A549 (cell line): Measurements from ENCODE around the gene ANTXR1. TPM values are rescaled to one million over a fixed set of nuclear protein-coding genes. Genes with fewer than 3 reads are reported as not detected.

Source experiments
- ATAC-seq, 2 experiments: fragments of 200-7000 bp in 1 of 2; fragments of >200 bp in 1 of 2; cut with Nextera tagmentation in 1 of 2; cut with Tn5 transposase in 1 of 2; 3 replicates each; pipeline versions ENCODE4 v1.8.0 to v1.9.1; 2018 to 2020; ENCODE audit warnings: mild to moderate bottlenecking in 1 of 2, moderate library complexity in 1 of 2
- CTCF ChIA-PET: fragments of 300-600 bp; sonication (Branson Sonifier 250); formaldehyde crosslinking; extraction: SDS; loops from one replicate; lab custom pipeline; 2021; ENCODE audit warnings: antibody characterized with exemption, inconsistent platforms; lab: Yijun Ruan, JAX
- POLR2A ChIA-PET: fragments of 350-600 bp; formaldehyde crosslinking; extraction: SDS; loops from one replicate; lab custom pipeline; 2021; ENCODE audit warnings: antibody characterized with exemption, inconsistent platforms; lab: Yijun Ruan, JAX
- DNase-seq, 2 experiments: peaks; one replicate each; pipeline versions ENCODE4 v3.0.0 to v3.0.0-alpha.2; 2011 to 2016; ENCODE audit warnings: low read depth in 1 of 2, low spot score in 1 of 2
- FAIRE-seq: peaks from 2 replicates; lab custom pipeline; 2011; peaks lifted over from hg19 to GRCh38; lab: Jason Lieb, UNC
- H3K27ac ChIP-seq, 2 experiments: fragments of >200 bp; sonication (Bioruptor Twin); formaldehyde crosslinking; 3 replicates each; pipeline ENCODE4 v1.5.1; 2016 to 2017
- H3K4me1 ChIP-seq: fragments of >200 bp; sonication (Bioruptor Twin); formaldehyde crosslinking; 3 replicates; pipeline ENCODE4 v1.6.1; 2016
- H3K4me2 ChIP-seq: fragments of >200 bp; sonication (Bioruptor Twin); formaldehyde crosslinking; 3 replicates; pipeline ENCODE4 v1.6.1; 2016
- H3K4me3 ChIP-seq: fragments of >200 bp; sonication (Bioruptor Twin); formaldehyde crosslinking; 3 replicates; pipeline ENCODE4 v1.5.1; 2016
- H3K9me3 ChIP-seq: fragments of >200 bp; sonication (Bioruptor Twin); formaldehyde crosslinking; 3 replicates; pipeline ENCODE4 v1.6.1; 2016
- BHLHE40 ChIP-seq: IDR thresholded peaks from 2 replicates; pipeline ENCODE4 v1.6.1; 2012; ENCODE audit warnings: low read depth, low read length, inconsistent platforms
- CBX2 ChIP-seq: fragments of 200-600 bp; sonication (generic); IDR thresholded peaks from 2 replicates; pipeline ENCODE4 v1.6.1; 2016; ENCODE audit warnings: low read depth, mild to moderate bottlenecking, borderline replicate concordance
- CBX8 ChIP-seq: fragments of 200-600 bp; sonication (generic); IDR thresholded peaks from 2 replicates; pipeline ENCODE4 v1.6.1; 2016
- CHD2 ChIP-seq: fragments of 150-350 bp; IDR thresholded peaks from 2 replicates; pipeline ENCODE4 v1.6.1; 2014; ENCODE audit warnings: low read length; ENCODE audit not compliant: partially characterized antibody
- EP300 ChIP-seq, 2 experiments: fragments of >200 bp; sonication (Bioruptor Twin); formaldehyde crosslinking; IDR thresholded peaks; 2 replicates in 1 of 2; 3 replicates in 1 of 2; pipeline ENCODE4 v1.6.1; 2016 to 2017
- GATA3 ChIP-seq: IDR thresholded peaks from 2 replicates; pipeline ENCODE4 v1.6.1; 2012; ENCODE audit warnings: borderline replicate concordance
- HDAC2 ChIP-seq: fragments of 200-600 bp; sonication (generic); IDR thresholded peaks from 2 replicates; pipeline ENCODE4 v1.6.1; 2016
- HOXA7 ChIP-seq: fragments of 250-450 bp; sonication (Bioruptor Pico); IDR thresholded peaks from 2 replicates; pipeline ENCODE4 v1.5.0; 2020; ENCODE audit warnings: mild to moderate bottlenecking, moderate library complexity
- HOXB13 ChIP-seq: fragments of 250-450 bp; sonication (Bioruptor Pico); IDR thresholded peaks from 2 replicates; pipeline ENCODE4 v1.5.0; 2020; ENCODE audit warnings: low read depth, mild to moderate bottlenecking, moderate library complexity
- JUN ChIP-seq, 2 experiments: fragments of >200 bp; sonication (Bioruptor Twin); formaldehyde crosslinking; IDR thresholded peaks; 2 replicates in 1 of 2; 3 replicates in 1 of 2; pipeline ENCODE4 v1.6.1; 2016 to 2017
- MAFK ChIP-seq: fragments of 450-650 bp; IDR thresholded peaks from 2 replicates; pipeline ENCODE4 v1.6.1; 2014; ENCODE audit not compliant: partially characterized antibody
- MYC ChIP-seq: IDR thresholded peaks from 2 replicates; pipeline ENCODE4 v1.6.1; 2012; ENCODE audit warnings: mild to moderate bottlenecking, inconsistent platforms, low read length, improper control_type of control experiment, borderline replicate concordance
- NFE2L2 ChIP-seq: fragments of 150-350 bp; conservative IDR thresholded peaks from 2 replicates; pipeline ENCODE4 v1.6.1; 2014; ENCODE audit warnings: low read length
- NPAS2 ChIP-seq: fragments of 250-450 bp; sonication (Bioruptor Pico); IDR thresholded peaks from 2 replicates; pipeline ENCODE4 v1.8.0; 2022; ENCODE audit warnings: mild to moderate bottlenecking, moderate library complexity, borderline replicate concordance
- SMC3 ChIP-seq: fragments of >200 bp; sonication (Bioruptor Twin); formaldehyde crosslinking; IDR thresholded peaks from 3 replicates; pipeline ENCODE4 v1.6.1; 2018; ENCODE audit warnings: inconsistent platforms
- SREBF2 ChIP-seq: fragments of 450-650 bp; IDR thresholded peaks from 2 replicates; pipeline ENCODE4 v1.6.1; 2014; ENCODE audit warnings: mild to moderate bottlenecking, moderate library complexity
- TFCP2L1 ChIP-seq: fragments of 250-450 bp; sonication (Bioruptor Pico); IDR thresholded peaks from 2 replicates; pipeline ENCODE4 v1.5.0; 2021; ENCODE audit warnings: mild to moderate bottlenecking
- TP53 ChIP-seq: fragments of 250-450 bp; sonication (Bioruptor Pico); IDR thresholded peaks from 2 replicates; pipeline ENCODE4 v1.5.0; 2021; ENCODE audit warnings: mild to moderate bottlenecking, moderate library complexity
- ZFP36 ChIP-seq: fragments of 450-650 bp; IDR thresholded peaks from 2 replicates; pipeline ENCODE4 v1.6.1; 2014; ENCODE audit warnings: borderline replicate concordance; ENCODE audit not compliant: partially characterized antibody
- ZSCAN20 ChIP-seq: fragments of 250-450 bp; sonication (Bioruptor Pico); IDR thresholded peaks from 2 replicates; pipeline ENCODE4 v1.8.0; 2022; ENCODE audit warnings: mild to moderate bottlenecking, moderate library complexity
- WGBS: methylation state at CpG from one replicate; pipeline ENCODE4 v1.1.6; 2017; ENCODE audit errors: missing lambda C conversion rate; 5-methylcytosine and 5-hydroxymethylcytosine counted together
- polyA plus RNA-seq, 4 experiments: library from polyadenylated mRNA; depleted of rRNA in 3 of 4; stranded (reverse); fragments of >200 nt; fragmentation: RNase III in 1 of 4; extraction: RNeasy Plus Mini Kit Qiagen cat#74134 plus additional on column Dnase treatment in 1 of 4; gene quantifications; 2 replicates in 3 of 4; 3 replicates in 1 of 4; pipeline ENCODE4 v1.2.3, GENCODE V29; 2011 to 2017
- TF ChIP-seq, protein P1 (sequence below): fragments of 150-350 bp; IDR thresholded peaks from 2 replicates; pipeline ENCODE4 v1.6.1; 2014; ENCODE audit warnings: low read depth, mild to moderate bottlenecking, low read length
- TF ChIP-seq, protein P2 (sequence below): fragments of 250-450 bp; sonication (Bioruptor Pico); IDR thresholded peaks from 2 replicates; pipeline ENCODE4 v1.5.0; 2021; ENCODE audit warnings: mild to moderate bottlenecking, moderate library complexity, borderline replicate concordance

ANTXR1 gene
- polyA plus RNA-seq, 2 of the 4 experiments (the other 2 are of a cell fraction) = 161 to 194 TPM

DNA sequence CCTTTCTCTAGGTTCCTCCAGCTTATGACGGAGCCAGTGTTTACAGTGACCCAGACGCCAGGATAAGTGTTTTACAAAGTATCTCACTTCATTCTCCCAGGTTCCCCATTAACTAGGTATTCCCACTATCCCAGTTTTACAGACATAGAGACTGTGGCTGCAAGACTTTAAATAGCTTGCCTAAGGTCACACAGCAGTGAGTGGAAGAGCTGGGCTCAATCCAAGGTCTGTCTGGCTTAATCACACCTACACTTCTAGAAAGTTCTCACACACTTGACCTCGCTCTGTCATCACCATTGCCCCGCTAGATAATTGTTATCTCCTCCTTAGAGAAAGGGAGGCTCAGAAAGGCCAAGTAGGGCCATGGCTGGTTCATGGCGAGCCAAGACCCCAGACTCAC lies 110.2 kb downstream of the ANTXR1 start:
- FAIRE-seq (no peak), DNase-seq (no peak), ATAC-seq (no peak)
- WGBS = 96% methylated on average over 5 of the region's 5 CpGs
- H3K4me3 ChIP-seq = no peak overlapping the region
- H3K4me2 ChIP-seq = no peak overlapping the region
- TF ChIP-seq HOXB13 (CRISPR knock-in tag) = no peak
- H3K4me1 ChIP-seq = no peaks in the 10 kb centered on the region
- H3K27ac ChIP-seq = no peak overlapping the region
- ChIA-PET POLR2A (no interaction called here), CTCF (interaction anchor here (0.8 to 5.0 kb wide), 3 partner anchors 19 to 184 kb away, joined by 3 to 21 read pairs (median 4); no protein-coding TSS in a partner anchor)
- no peaks in the 10 kb centered on the region for H3K9me3 ChIP-seq

DNA sequence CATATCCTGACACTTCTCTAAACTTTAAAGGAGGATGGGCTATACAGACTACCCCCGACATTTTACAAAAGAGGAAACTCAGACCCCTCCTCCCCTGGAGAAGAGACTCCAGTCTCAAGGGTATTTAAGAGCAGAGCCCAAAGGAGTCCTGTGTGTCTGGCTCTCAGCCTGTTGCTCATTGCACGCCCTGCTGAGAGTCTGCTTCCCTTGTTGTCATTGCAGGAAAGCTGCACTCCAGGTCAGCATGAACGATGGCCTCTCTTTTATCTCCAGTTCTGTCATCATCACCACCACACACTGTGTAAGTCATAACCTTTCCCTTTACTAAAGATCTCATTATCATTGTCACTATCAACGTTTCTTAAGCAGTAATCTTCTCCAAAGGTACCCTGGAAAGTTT lies 111.4 kb downstream of the ANTXR1 start:
- Histone ChIP-seq H3K4me2 (no peak overlapping the region), H3K9me3 (no peaks in the 10 kb centered on the region), H3K4me1 (no peaks in the 10 kb centered on the region), H3K27ac (no peak overlapping the region), H3K4me3 (no peak overlapping the region)
- DNase-seq = no peak
- FAIRE-seq = no peak
- ChIA-PET CTCF (interaction anchor here (1.6 to 5.0 kb wide), 2 partner anchors 29 to 183 kb away, joined by 3 to 21 read pairs; no protein-coding TSS in a partner anchor), POLR2A (no interaction called here)
- TF ChIP-seq JUN (IDR thresholded peaks at IDR 0.05) (no peak), CHD2 (no peak), CBX2 (no peak), TFCP2L1 (CRISPR knock-in tag) (no peak), GATA3 (no peak), HOXA7 (CRISPR knock-in tag) (no peak), ZSCAN20 (CRISPR knock-in tag) (no peak), HDAC2 (no peak), TP53 (no peak), ZFP36 (no peak), BHLHE40 (no peak), NFE2L2 (no peak), NPAS2 (CRISPR knock-in tag) (no peak), SMC3 (no peak), EP300 (IDR thresholded peaks at IDR 0.05) (no peak)
- TF ChIP-seq, protein P1, sequence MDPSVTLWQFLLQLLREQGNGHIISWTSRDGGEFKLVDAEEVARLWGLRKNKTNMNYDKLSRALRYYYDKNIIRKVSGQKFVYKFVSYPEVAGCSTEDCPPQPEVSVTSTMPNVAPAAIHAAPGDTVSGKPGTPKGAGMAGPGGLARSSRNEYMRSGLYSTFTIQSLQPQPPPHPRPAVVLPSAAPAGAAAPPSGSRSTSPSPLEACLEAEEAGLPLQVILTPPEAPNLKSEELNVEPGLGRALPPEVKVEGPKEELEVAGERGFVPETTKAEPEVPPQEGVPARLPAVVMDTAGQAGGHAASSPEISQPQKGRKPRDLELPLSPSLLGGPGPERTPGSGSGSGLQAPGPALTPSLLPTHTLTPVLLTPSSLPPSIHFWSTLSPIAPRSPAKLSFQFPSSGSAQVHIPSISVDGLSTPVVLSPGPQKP = no peak
- no peak for ATAC-seq
- 83% methylated on average over 4 of the region's 4 CpGs for WGBS

DNA sequence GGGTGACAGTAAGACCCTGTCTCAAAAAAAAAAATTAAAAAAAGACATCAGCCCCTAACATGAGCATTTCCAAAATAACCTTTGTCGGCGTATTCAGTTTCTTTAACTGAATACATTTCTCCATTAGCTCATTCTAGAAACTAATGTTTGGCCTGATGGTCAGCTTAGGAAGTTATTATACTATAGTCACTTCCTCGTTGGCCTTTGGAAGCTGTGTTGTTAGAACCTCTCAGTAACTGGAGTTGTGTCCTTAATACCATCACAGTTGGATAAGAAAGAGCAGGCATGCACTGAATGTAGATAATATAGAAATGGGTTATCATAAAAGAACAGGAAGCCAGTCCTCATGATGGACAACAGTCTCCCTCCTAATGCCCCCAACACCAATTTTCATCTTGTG lies 112.8 kb downstream of the ANTXR1 start:
- Histone ChIP-seq H3K4me3 (no peak overlapping the region), H3K4me2 (no peak overlapping the region), H3K27ac (no peak overlapping the region), H3K9me3 (no peaks in the 10 kb centered on the region), H3K4me1 (no peaks in the 10 kb centered on the region)
- 95% methylated on average over 3 of the region's 3 CpGs for WGBS
- ATAC-seq = no peak
- CTCF ChIA-PET = interaction anchor here (1.2 to 1.6 kb wide), 2 partner anchors 9 to 30 kb away, joined by 3 read pairs; no protein-coding TSS in a partner anchor
- no peak for FAIRE-seq
- POLR2A ChIA-PET = no interaction called here
- no peak for DNase-seq
- TF ChIP-seq, protein P2, sequence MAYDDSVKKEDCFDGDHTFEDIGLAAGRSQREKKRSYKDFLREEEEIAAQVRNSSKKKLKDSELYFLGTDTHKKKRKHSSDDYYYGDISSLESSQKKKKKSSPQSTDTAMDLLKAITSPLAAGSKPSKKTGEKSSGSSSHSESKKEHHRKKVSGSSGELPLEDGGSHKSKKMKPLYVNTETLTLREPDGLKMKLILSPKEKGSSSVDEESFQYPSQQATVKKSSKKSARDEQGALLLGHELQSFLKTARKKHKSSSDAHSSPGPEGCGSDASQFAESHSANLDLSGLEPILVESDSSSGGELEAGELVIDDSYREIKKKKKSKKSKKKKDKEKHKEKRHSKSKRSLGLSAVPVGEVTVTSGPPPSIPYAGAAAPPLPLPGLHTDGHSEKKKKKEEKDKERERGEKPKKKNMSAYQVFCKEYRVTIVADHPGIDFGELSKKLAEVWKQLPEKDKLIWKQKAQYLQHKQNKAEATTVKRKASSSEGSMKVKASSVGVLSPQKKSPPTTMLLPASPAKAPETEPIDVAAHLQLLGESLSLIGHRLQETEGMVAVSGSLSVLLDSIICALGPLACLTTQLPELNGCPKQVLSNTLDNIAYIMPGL = no peak
- TF ChIP-seq MAFK = peak; percentile 46

DNA sequence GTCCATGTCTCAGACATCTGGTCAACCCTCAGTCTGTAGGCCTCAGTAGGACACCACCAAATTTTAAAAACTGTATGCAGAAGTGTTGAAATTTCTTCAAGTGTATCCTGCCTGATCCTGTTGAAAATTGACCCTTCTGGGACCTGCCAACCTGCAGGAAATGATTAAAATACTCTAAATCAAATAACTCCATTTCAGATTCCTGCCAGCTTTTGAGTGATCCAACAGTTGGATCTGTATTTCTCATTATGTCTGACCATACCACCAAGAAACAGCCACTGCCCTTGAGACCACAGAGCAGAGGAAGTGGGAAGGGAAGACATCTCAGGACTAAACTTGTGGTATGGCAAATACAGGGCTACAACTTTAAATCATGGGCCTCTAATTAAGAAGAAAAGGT lies 113.4 kb downstream of the ANTXR1 start:
- ATAC-seq = no peak
- no peak for DNase-seq
- no peak for TF ChIP-seq SREBF2
- TF ChIP-seq ZFP36 = no peak
- TF ChIP-seq CBX8 = no peak
- no peak for TF ChIP-seq MYC
- Histone ChIP-seq H3K4me3 (no peak overlapping the region), H3K4me2 (no peak overlapping the region), H3K27ac (no peak overlapping the region), H3K4me1 (peaks cover 2% of the 10 kb centered on the region; the same call in 1 of the 3 replicates), H3K9me3 (no peaks in the 10 kb centered on the region)
- POLR2A ChIA-PET = no interaction called here
- CTCF ChIA-PET = interaction anchor here (1.2 kb wide), 1 partner anchor 10 kb away, joined by 3 read pairs; no protein-coding TSS in a partner anchor
- FAIRE-seq = no peak
